Tibial nerve (tissue), 4 donors: ENCODE data around the gene HSPG2. TPM values are rescaled to one million over a fixed set of nuclear protein-coding genes. Genes with fewer than 3 reads are reported as not detected.
"Not testable (repeated sequence)": the region's sequence is repeated elsewhere in the genome, so short reads cannot be mapped to it uniquely, and the experiment has no call there.

ENCODE experiments used
- DNase-seq, 2 donors: peaks; one replicate each; pipeline ENCODE4 v3.0.0-alpha.2; 2019; ENCODE audit warnings: low spot score in 2 of 2
- H3K27ac ChIP-seq, 4 donors: fragments of 200-600 bp; sonication (generic) in 3 of 4; one replicate each; pipeline ENCODE4 v1.5.1; 2017 to 2019; ENCODE audit warnings: mild to moderate bottlenecking in 1 of 4
- H3K27me3 ChIP-seq, 2 donors: fragments of 200-600 bp; sonication (generic) in 1 of 2; one replicate each; pipeline versions ENCODE4 v1.5.1 to v1.6.0; 2017 to 2019
- H3K36me3 ChIP-seq, 3 donors: fragments of 200-600 bp; sonication (generic); one replicate each; pipeline ENCODE4 v1.5.1; 2018 to 2019
- H3K4me1 ChIP-seq, 4 donors: fragments of 200-600 bp; sonication (generic) in 3 of 4; one replicate each; pipeline ENCODE4 v1.5.1; 2017 to 2019
- H3K4me3 ChIP-seq, 4 donors: fragments of 200-600 bp; sonication (generic) in 3 of 4; one replicate each; pipeline ENCODE4 v1.5.1; 2017 to 2019; ENCODE audit warnings: mild to moderate bottlenecking in 1 of 4, moderate library complexity in 1 of 4
- H3K9me3 ChIP-seq, 4 donors: fragments of 200-600 bp; sonication (generic) in 3 of 4; one replicate each; pipeline ENCODE4 v1.5.1; 2017 to 2019
- EP300 ChIP-seq, 2 donors: sonication (generic); formaldehyde crosslinking; IDR thresholded peaks; one replicate each; pipeline ENCODE4 v1.6.1; 2017; ENCODE audit warnings: antibody characterized with exemption in 2 of 2, mild to moderate bottlenecking in 1 of 2
- POLR2A ChIP-seq, 2 donors: fragments of 450-650 bp; IDR thresholded peaks; one replicate each; pipeline ENCODE4 v1.6.1; 2017; ENCODE audit warnings: antibody characterized with exemption in 2 of 2, mild to moderate bottlenecking in 2 of 2, moderate library complexity in 2 of 2
- WGBS, 2 donors: methylation state at CpG; one replicate each; pipeline ENCODE4 v1.1.5; 2018; 5-methylcytosine and 5-hydroxymethylcytosine counted together
- total RNA-seq, 4 donors: library from RNA; depleted of rRNA; stranded (reverse); fragments of >200 nt; gene quantifications; one replicate each; pipeline ENCODE4 v1.1.0, GENCODE V29; 2016
- TF ChIP-seq, protein P1 (sequence below), 5 experiments: fragments of 200-600 bp in 3 of 5; fragments of 450-650 bp in 2 of 5; sonication (generic) in 3 of 5; IDR thresholded peaks; one replicate each; pipeline ENCODE4 v1.5.1; 2016 to 2019; ENCODE audit warnings: antibody characterized with exemption in 5 of 5, mild to moderate bottlenecking in 3 of 5, moderate library complexity in 2 of 5

Gene HSPG2
- total RNA-seq, 4 donors from 2014 or later = 292 to 486 (median 404) TPM

DNA sequence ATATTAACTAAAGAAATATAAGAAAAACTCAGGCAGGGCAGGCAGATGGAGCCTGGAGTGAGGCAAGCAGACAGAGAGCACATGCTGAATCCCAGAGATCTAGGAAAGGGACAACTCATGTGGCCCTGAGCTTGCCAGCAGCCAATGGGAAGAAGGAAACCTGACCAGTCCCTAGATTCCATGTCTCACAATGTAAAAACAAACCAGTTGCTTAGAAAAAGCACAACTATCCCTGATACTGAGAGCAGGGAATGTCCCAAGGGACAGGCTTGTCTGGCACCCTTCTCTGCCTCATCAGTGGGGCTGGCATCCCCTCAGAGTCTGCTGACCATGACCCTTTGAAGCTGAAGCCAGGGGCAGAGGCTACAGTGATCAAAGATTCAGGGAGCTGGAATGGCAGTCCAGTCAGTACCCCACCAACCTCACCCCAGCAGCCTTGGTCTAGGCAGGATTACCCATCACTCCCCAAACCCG, 27.8 kb downstream of the HSPG2 start:
- Histone ChIP-seq H3K36me3 (no peaks in the 10 kb centered on the region), H3K4me1 (peaks cover 8 to 100% (median 95%) of the 10 kb centered on the region in 4 donors), H3K9me3 (no peaks in the 10 kb centered on the region), H3K27ac (peak overlapping the region; percentile 68 to 97 (median 91)), H3K27me3 (no peaks in the 10 kb centered on the region), H3K4me3 (no peak overlapping the region)
- no peak for TF ChIP-seq POLR2A (IDR thresholded peaks at IDR 0.05)
- no peak for DNase-seq
- WGBS, 2 donors = 0% methylated on average over 1 of the region's 1 CpG

DNA sequence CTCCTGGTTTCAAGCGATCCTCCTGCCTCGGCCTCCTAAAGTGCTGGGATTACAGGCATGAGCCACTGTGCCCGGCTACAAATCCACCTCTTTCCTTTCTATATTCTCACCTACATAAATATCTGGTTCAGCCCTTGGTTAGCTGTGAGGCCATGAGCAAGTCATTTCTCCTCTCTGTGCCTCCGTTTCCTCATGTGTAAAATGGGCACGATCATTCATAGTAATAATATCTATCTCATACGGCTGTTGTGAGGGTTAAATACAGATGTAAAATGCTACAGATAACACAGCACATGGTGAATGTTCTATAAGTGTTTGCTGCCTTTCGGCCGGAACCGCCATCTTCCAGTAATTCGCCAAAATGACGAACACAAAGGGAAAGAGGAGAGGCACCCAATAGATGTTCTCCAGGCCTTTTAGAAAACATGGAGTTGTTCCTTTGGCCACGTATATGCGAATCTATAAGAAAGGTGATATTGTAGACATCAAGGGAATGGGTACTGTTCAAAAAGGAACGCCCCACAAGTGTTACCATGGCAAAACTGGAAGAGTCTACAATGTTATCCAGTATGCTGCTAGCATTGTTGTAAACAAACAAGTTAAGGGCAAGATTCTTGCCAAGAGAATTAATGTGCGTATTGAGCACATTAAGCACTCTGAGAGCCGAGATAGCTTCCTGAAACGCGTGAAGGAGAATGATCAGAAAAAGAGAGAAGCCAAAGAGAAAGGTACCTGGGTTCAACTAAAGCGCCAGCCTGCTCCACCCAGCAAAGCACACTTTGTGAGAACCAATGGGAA, 29.2 kb downstream of the HSPG2 start:
- not testable (repeated sequence) for DNase-seq, H3K9me3 ChIP-seq, H3K27me3 ChIP-seq, H3K4me3 ChIP-seq, H3K36me3 ChIP-seq
- peak overlapping the region; percentile 68 to 97 (median 92) for H3K27ac ChIP-seq
- H3K4me1 ChIP-seq = peaks cover 8 to 100% (median 94%) of the 10 kb centered on the region in 4 donors
- WGBS, 2 donors = 58 to 66% methylated on average over 19 of the region's 19 CpGs

DNA sequence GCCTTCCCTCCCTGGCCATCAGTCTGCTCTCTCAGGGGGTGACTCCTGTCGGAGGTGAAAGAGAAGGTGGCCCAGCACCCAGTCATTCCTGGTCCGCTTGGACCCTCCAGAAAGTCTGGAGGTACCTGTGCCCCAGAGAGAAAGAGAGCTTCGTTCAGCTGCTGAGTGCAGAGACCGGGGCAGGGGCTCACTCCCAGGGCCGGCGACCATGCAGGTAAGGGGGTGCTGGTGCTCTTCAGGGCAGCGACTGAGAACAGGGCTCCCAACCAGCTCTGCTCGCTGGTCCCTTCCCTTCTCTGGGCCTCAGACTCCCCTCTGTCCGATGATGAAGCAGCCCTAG, 30.1 kb downstream of the HSPG2 start:
- Histone ChIP-seq H3K27ac (peak overlapping the region; percentile 68 to 97 (median 92)), H3K27me3 (no peaks in the 10 kb centered on the region), H3K9me3 (no peaks in the 10 kb centered on the region), H3K4me1 (peaks cover 8 to 100% (median 94%) of the 10 kb centered on the region in 4 donors), H3K36me3 (no peaks in the 10 kb centered on the region), H3K4me3 (no peak overlapping the region)
- DNase-seq = no peak
- TF ChIP-seq EP300 (IDR thresholded peaks at IDR 0.05) (no peak), POLR2A (IDR thresholded peaks at IDR 0.05) (no peak)
- TF ChIP-seq, protein P1, sequence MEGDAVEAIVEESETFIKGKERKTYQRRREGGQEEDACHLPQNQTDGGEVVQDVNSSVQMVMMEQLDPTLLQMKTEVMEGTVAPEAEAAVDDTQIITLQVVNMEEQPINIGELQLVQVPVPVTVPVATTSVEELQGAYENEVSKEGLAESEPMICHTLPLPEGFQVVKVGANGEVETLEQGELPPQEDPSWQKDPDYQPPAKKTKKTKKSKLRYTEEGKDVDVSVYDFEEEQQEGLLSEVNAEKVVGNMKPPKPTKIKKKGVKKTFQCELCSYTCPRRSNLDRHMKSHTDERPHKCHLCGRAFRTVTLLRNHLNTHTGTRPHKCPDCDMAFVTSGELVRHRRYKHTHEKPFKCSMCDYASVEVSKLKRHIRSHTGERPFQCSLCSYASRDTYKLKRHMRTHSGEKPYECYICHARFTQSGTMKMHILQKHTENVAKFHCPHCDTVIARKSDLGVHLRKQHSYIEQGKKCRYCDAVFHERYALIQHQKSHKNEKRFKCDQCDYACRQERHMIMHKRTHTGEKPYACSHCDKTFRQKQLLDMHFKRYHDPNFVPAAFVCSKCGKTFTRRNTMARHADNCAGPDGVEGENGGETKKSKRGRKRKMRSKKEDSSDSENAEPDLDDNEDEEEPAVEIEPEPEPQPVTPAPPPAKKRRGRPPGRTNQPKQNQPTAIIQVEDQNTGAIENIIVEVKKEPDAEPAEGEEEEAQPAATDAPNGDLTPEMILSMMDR (IDR thresholded peaks at IDR 0.05) = no peak
- 60 to 69% methylated on average over 9 of the region's 9 CpGs for WGBS, 2 donors

DNA sequence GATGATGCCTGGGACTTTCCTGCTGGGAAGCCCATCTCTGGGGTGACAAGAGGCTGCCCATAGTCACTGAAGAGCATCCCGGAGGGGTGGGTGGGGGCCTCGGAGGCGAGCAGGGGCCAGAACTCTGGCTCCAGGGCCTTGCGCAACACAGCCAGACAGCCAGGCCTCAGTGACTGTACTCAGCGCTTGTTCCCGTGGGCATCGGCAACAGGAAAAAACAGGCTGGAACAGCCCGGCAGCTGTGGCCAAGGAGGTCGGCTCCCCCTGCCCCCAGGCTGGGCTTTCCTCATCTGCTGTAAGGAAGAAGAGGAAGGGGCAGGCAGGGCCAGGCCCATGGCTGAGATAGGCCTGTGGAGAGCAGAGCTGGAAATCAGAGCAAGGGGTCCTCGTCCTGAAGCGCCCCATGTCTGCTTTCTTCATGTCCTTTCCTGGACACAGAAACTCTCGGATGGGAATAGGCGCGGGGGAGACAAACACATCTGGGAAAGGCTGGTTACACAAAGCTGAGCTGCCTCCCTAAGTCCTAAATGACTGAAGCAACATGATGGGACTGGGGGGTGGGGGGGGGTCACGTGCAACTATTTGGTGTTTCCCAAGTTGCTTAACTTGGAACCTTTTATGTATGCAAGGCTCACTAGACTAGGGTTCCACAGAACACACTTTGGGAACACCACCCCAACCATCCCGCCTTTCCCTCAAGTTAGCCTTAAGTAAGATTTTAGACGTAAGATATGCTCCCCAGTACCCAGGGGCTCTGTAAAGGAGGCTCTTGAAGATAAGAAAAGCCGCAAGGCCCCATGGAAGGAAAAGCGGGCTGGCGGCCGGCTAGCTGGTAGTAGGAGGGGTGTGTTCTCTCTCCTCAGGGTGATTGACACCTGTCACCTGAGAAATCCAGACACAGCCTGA, 30.7 kb downstream of the HSPG2 start:
- WGBS, 2 donors = 42 to 43% methylated on average over 21 of the region's 21 CpGs
- H3K4me1 ChIP-seq = peaks cover 7 to 100% (median 94%) of the 10 kb centered on the region in 4 donors

DNA sequence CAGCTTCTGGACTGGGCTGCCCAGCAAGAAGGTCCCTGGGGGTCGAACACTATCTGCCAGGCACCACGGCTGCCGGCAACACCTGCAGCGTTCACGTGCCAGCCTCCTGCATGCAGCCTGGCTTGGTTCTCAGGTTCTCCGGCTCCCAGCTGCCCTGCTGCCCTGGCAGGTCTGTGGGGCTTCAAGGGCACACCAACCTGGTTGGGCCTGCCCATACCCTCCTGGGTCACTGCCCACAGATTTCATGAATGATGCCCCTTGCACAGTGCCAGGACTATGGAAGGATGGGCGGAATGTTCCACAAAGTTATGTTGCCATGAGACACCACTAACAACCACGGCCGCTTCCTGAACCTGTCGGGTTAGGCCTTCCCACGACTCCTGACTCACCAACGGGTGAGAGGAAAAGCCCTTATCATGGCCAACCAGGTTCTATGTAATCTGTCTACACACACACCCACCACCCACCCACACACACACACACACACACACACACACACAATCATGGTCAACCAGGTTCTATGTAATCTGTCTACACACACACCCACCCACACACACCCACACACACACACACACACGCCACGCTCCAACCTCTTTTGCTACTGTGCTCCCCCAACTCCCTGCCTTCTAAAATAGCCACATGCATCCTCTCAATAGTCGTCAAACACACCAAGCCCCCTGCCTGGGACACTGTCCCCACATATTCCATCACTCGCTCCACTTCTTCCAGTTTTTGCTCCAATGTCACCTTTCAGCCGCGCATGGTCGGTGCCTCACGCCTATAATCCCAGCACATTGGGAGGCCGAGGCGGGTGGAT, 32.2 kb downstream of the HSPG2 start:
- Histone ChIP-seq H3K36me3 (no peaks in the 10 kb centered on the region), H3K9me3 (no peaks in the 10 kb centered on the region), H3K4me3 (no peak overlapping the region), H3K4me1 (peaks cover under 1 to 100% (median 94%) of the 10 kb centered on the region in 4 donors), H3K27me3 (no peaks in the 10 kb centered on the region), H3K27ac (peak overlapping the region; percentile 68 to 97 (median 92))
- DNase-seq = no peak
- 59 to 64% methylated on average over 14 to 21 of the region's 22 CpGs for WGBS, 2 donors
- TF ChIP-seq POLR2A (IDR thresholded peaks at IDR 0.05) = no peak
- peak in 1 of 2 donors; percentile 57 for TF ChIP-seq EP300 (IDR thresholded peaks at IDR 0.05)

More for the DNA sequence above, 30.7 kb downstream of the HSPG2 start:
- Histone ChIP-seq H3K36me3 (no peaks in the 10 kb centered on the region), H3K9me3 (no peaks in the 10 kb centered on the region), H3K27ac (peak overlapping the region; percentile 68 to 97 (median 92)), H3K4me3 (no peak overlapping the region), H3K27me3 (no peaks in the 10 kb centered on the region)
- peak; percentile 76 to 82 for DNase-seq
- TF ChIP-seq, protein P1 (IDR thresholded peaks at IDR 0.05) = no peak
- TF ChIP-seq EP300 (IDR thresholded peaks at IDR 0.05) (peak in 1 of 2 donors; percentile 86), POLR2A (IDR thresholded peaks at IDR 0.05) (no peak)

DNA sequence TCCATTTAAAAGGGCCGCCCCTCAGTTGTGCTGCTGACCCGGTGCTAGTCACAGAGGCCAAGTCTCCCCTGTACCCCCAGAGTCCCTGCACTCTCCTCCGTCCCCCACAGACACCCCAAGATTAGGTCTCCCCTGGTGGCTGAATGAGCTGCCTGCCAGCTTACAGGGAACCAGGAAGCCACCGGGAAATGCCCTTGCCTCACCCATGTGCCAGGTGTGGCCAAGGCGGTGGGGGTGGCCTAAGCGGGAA, 32.7 kb downstream of the HSPG2 start:
- H3K27me3 ChIP-seq = no peaks in the 10 kb centered on the region
- peaks cover 0 to 100% (median 94%) of the 10 kb centered on the region in 4 donors for H3K4me1 ChIP-seq
- TF ChIP-seq POLR2A (IDR thresholded peaks at IDR 0.05) (no peak), EP300 (IDR thresholded peaks at IDR 0.05) (no peak)
- TF ChIP-seq, protein P1 (IDR thresholded peaks at IDR 0.05) = no peak
- no peak for DNase-seq
- peak overlapping the region; percentile 6 to 97 (median 82) for H3K27ac ChIP-seq
- no peaks in the 10 kb centered on the region for H3K9me3 ChIP-seq
- no peak overlapping the region for H3K4me3 ChIP-seq
- WGBS, 2 donors = 57 to 73% methylated on average over 3 to 6 of the region's 6 CpGs
- H3K36me3 ChIP-seq = no peaks in the 10 kb centered on the region
